Loucy (cell line): ENCODE measurements around the gene LIN7B.
A peak's percentile ranks its signal among the peaks of the same experiment; 100 is the strongest.

ENCODE experiments used
- H2AFZ ChIP-seq: fragments of 200-600 bp; sonication (generic); 2 replicates; pipeline ENCODE4 v1.6.0; 2016; ENCODE audit warnings: antibody characterized with exemption, mild to moderate bottlenecking, low read length, moderate library complexity
- H3F3A ChIP-seq: fragments of 200-600 bp; 2 replicates; pipeline ENCODE4 v1.6.0; 2016; ENCODE audit warnings: antibody characterized with exemption, low read depth, mild to moderate bottlenecking
- H3K27me3 ChIP-seq: fragments of 200-600 bp; sonication (generic); 2 replicates; pipeline ENCODE4 v1.6.1; 2014; ENCODE audit warnings: low read length, mild to moderate bottlenecking; ENCODE audit not compliant: insufficient read depth, poor library complexity, severe bottlenecking
- H3K36me3 ChIP-seq: fragments of 200-600 bp; sonication (generic); 2 replicates; pipeline ENCODE4 v1.6.1; 2016; ENCODE audit warnings: low read length; ENCODE audit not compliant: insufficient read depth
- H3K4me1 ChIP-seq: fragments of 200-600 bp; sonication (generic); 2 replicates; pipeline ENCODE4 v1.5.1; 2014; ENCODE audit warnings: low read length, mild to moderate bottlenecking; ENCODE audit not compliant: insufficient read depth, poor library complexity, severe bottlenecking
- H3K4me2 ChIP-seq: fragments of 200-600 bp; sonication (generic); 2 replicates; pipeline ENCODE4 v1.6.0; 2014; ENCODE audit warnings: antibody characterized with exemption, low read length, low read depth, mild to moderate bottlenecking; ENCODE audit not compliant: poor library complexity, severe bottlenecking
- H3K4me3 ChIP-seq: fragments of 200-600 bp; sonication (generic); 2 replicates; pipeline ENCODE4 v1.5.1; 2014; ENCODE audit warnings: low read length, mild to moderate bottlenecking, mixed read lengths; ENCODE audit not compliant: poor library complexity, severe bottlenecking
- H3K79me2 ChIP-seq: fragments of 200-600 bp; sonication (generic); 2 replicates; pipeline ENCODE4 v1.6.1; 2014; ENCODE audit warnings: low read length; ENCODE audit not compliant: insufficient read depth
- H3K9ac ChIP-seq: fragments of 200-600 bp; sonication (generic); 2 replicates; pipeline ENCODE4 v1.6.0; 2014; ENCODE audit warnings: mild to moderate bottlenecking, low read depth, low read length, moderate library complexity; ENCODE audit not compliant: poor library complexity, severe bottlenecking
- H3K9me2 ChIP-seq: fragments of 200-600 bp; sonication (generic); replicated peaks from 2 replicates; pipeline ENCODE4 v1.6.1; 2016; ENCODE audit warnings: low read depth, low read length, mixed read lengths
- H3K9me3 ChIP-seq: fragments of 200-600 bp; sonication (generic); 2 replicates; pipeline ENCODE4 v1.6.1; 2014; ENCODE audit warnings: mild to moderate bottlenecking, antibody characterized with exemption, low read length, low read depth; ENCODE audit not compliant: insufficient read depth
- H4K20me1 ChIP-seq: fragments of 200-600 bp; sonication (generic); 2 replicates; pipeline ENCODE4 v1.6.0; 2014; ENCODE audit warnings: antibody characterized with exemption, low read length, mild to moderate bottlenecking; ENCODE audit not compliant: insufficient read depth, poor library complexity, severe bottlenecking
- CTCF ChIP-seq: fragments of 200-600 bp; sonication (generic); conservative IDR thresholded peaks from 2 replicates; pipeline ENCODE4 v1.5.1; 2014; ENCODE audit warnings: mild to moderate bottlenecking, antibody characterized with exemption, low read length
- EZH2phosphoT487 ChIP-seq: fragments of 200-600 bp; IDR thresholded peaks from 2 replicates; pipeline ENCODE4 v1.6.1; 2018; ENCODE audit warnings: antibody characterized with exemption, mild to moderate bottlenecking, moderate library complexity, borderline replicate concordance

Gene LIN7B

GRCh38 chr19:49097453-49098288 lies 16.5 kb upstream of the LIN7B start:
- H2AFZ ChIP-seq: no peak overlapping the region
- peaks cover 90% of the 10 kb centered on the region for H3K36me3 ChIP-seq
- H3K9me3 ChIP-seq: no peaks in the 10 kb centered on the region
- H3K9ac ChIP-seq: peak overlapping the region; percentile 25
- H3K79me2 ChIP-seq: peaks cover 63% of the 10 kb centered on the region
- H3K9me2 ChIP-seq: no peaks in the 10 kb centered on the region
- no peak overlapping the region for H3K4me3 ChIP-seq
- H3K4me1 ChIP-seq: peaks cover 14% of the 10 kb centered on the region
- H3K27me3 ChIP-seq: no peaks in the 10 kb centered on the region
- H4K20me1 ChIP-seq: peaks cover 62% of the 10 kb centered on the region
- H3K4me2 ChIP-seq: peak overlapping the region; percentile 28
- TF ChIP-seq EZH2phosphoT487 (no peak), CTCF (peak; percentile 100)
- H3F3A ChIP-seq: peaks cover 5% of the 10 kb centered on the region; the same call in 1 of the 2 replicates

- Histone ChIP-seq H2AFZ (no peak overlapping the region), H3F3A (peaks cover 5% of the 10 kb centered on the region; the same call in 1 of the 2 replicates), H3K9me3 (no peaks in the 10 kb centered on the region), H4K20me1 (peaks cover 63% of the 10 kb centered on the region), H3K9me2 (no peaks in the 10 kb centered on the region), H3K79me2 (peaks cover 58% of the 10 kb centered on the region), H3K36me3 (peaks cover 88% of the 10 kb centered on the region), H3K4me3 (no peak overlapping the region), H3K4me1 (peaks cover 14% of the 10 kb centered on the region), H3K27me3 (no peaks in the 10 kb centered on the region), H3K4me2 (no peak overlapping the region), H3K9ac (no peak overlapping the region)
- TF ChIP-seq CTCF (no peak), EZH2phosphoT487 (no peak)
Measured at GRCh38 chr19:49098795-49099194, 15.4 kb upstream of the LIN7B start.

- Histone ChIP-seq H3K36me3 (peaks cover 91% of the 10 kb centered on the region), H3K4me3 (no peak overlapping the region), H3K4me2 (no peak overlapping the region), H3K79me2 (peaks cover 35% of the 10 kb centered on the region; the same call in 1 of the 2 replicates), H3K27me3 (no peaks in the 10 kb centered on the region), H4K20me1 (peaks cover 55% of the 10 kb centered on the region), H3K9ac (no peak overlapping the region), H3K9me3 (no peaks in the 10 kb centered on the region), H3K9me2 (no peaks in the 10 kb centered on the region), H3F3A (peaks cover 10% of the 10 kb centered on the region; the same call in 1 of the 2 replicates), H2AFZ (no peak overlapping the region), H3K4me1 (peaks cover 14% of the 10 kb centered on the region)
- TF ChIP-seq EZH2phosphoT487 (no peak), CTCF (no peak)
Measured at GRCh38 chr19:49101160-49101559, 13.0 kb upstream of the LIN7B start.
